HG02642 (cell line): ENCODE results near the gene CDC42EP1.
"Not testable (repeated sequence)": the region's sequence is repeated elsewhere in the genome, so short reads cannot be mapped to it uniquely, and the experiment has no call there.

Experiments
- ATAC-seq: cut with Tn5 transposase; IDR thresholded peaks from one replicate; pipeline ENCODE4 v1.9.1; 2021; ENCODE audit warnings: mild to moderate bottlenecking; ENCODE audit not compliant: unreplicated experiment, poor library complexity

The CDC42EP1 gene

DNA sequence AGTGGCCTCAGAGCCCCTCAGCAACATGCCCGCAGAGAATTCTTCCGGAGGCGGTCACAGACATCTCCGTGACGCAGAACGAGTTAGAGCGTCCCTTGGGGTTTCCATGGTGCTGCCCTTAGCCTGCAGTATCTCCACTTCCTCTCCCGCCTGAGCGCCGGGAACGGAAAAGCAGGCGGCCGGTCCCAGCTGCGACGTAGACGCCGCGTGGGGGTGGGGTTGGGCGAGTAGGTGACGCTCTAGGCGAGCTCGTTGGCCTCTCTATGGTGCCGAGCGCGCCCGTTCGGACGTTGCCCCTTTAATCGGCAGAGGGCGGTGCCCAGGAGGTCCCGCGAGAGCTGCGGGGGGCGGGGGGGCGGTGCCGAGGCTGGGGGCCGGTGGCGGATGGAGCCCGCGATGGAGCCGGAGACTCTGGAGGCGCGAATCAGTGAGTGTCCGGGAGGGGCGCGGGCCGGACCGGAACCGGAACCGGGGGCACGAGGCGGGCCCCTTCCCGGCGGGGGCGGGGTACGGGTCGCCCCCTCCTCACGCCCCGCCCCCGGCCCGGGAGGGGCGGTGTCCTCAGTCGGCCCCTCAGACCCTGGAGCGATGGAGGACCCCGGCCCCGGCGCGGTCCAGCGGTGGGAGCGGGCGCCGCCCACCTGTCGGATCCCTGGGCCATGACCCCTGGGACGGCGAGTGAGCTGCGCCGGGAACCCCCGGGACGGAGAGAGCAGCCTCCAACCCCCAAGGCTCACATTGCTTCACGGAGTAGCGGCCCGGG lies 48.4 kb downstream of the CDC42EP1 start, which contains the start of gene GGA1:
Gene GGA1 (plus strand): TSS at position 358 of the 763 bp plus-strand sequence. CDS start 27 bp downstream, at position 385.
- ATAC-seq = peak; percentile 87

- no peak for ATAC-seq
These were observed 49.2 kb downstream of the CDC42EP1 start for GRCh38 chr22:37609240-37610152.

DNA sequence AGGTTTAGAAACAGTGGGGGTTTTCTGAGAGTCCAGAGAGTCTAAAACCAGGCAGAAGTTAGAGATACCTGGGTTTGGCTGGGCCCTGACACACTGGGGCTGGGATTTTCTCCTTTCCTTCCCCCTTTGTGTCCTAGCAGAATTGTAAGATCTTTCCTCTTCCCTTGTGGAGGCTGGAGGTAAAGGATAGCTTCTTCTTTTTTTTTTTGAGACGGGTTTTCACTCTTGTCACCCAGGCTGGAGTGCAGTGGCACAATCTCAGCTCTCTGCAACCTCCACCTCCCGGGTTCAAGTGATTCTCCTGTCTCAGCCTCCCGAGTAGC lies 49.8 kb downstream of the CDC42EP1 start:
- not testable (repeated sequence) for ATAC-seq

DNA sequence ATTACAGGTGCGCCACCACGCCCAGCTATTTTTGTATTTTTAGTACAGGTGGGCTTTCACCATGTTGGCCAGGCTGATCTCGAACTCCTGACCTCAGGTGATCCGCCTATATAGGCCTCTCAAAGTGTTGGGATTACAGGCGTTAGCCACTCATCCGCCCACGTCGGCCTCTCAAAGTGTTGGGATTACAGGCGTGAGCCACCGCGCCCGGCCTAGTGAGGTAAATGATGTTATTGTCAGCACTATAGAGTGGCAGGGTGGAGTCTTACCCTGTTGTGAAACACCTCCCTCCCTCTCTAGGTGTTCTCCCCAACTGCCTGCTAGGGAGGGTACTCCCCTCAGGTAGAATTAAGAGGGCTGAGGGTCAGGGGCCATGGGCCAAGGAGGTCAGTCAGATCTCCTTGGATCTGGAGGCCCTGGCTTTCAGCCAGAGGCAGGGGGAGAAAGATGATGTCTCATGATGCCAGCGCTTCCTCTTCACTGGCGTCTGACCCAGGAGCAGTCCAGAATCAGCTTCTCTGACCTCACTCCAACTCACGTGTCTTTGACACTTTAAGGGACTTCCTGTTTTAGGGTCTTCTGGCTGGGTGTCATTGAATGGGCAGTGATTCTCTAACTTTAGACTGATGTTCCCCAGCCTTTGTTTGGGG lies 50.3 kb downstream of the CDC42EP1 start:
- ATAC-seq = no peak

DNA sequence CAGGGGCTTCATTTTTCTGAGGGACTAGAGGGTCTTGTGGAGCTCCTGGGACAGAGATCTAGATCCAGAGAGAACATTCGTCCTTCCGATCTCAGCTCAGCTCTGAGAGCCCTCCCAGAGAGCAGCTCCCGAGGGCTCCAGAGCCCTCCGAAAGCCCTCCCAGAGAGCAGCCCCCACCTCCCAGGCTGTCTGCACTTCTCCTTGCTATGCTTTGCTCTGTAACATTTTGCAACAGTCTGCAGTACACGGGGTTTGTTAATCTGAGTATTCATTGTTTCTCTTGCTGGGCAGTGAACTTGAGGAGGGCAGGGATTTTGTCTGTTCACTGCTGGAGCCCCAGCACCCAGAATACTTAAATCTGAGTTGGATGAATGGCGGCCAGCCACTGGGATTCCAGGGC lies 50.9 kb downstream of the CDC42EP1 start:
- no peak for ATAC-seq

DNA sequence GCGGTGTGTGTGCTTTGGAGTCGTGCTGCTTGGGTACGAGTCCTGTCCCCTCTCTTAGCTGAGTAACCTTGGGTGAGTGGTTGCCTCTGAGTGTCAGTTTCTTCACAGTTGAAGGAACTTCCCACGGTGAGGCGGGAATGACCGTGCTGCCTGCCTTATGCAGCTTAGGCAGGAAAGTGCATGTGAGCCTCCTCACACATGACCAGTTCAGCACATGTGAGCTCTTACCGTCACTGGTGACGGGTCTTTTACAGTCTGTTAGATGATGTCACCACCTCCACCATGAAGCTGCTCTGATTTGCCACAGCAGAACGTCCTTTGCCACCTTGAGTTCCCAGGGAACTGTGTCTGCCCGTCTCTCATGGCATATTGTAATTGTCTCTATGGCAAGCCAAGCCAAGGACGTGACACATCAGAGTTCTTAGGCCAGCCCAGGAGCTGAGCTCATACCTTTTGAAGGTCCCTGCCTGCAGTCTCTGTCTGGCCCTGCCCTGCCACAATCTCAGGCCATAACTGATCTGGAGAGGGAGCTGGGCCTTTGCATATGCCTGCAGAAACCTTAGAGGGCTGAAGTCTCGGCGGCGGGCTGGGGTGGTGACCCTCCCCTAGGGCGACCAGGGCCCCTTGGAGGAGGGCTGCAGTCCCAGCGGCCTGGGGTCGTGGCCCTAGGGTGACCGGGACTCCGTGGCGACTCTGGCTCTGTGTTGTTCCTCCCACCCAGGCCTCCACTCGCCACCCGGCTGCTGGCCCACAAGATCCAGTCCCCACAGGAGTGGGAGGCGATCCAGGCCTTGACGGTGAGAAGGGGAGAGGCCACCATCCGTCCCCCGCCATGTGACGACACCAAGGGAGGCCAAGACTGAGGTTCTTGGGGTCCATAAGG lies 56.2 kb downstream of the CDC42EP1 start:
- ATAC-seq = no peak

DNA sequence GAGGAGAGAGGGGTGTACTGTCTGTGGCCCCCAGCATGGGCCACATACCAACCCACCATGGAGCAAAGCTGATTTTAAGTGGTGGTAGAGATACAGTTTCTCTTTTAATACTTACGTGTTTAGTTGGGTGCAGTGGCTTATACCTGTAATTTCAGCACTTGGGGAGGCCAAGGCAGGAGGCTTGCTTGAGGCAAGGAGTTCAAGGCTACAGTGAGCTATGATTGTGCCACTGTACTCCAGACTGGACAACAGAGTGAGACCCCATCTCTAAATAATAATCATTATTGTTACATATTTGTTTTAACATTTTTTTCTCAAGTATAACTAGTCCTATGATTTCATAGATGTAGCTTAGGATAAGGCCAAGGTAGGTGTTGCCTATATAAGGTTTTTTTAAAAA lies 57.2 kb downstream of the CDC42EP1 start:
- no peak for ATAC-seq

- no peak for ATAC-seq
These were observed 57.9 kb downstream of the CDC42EP1 start for GRCh38 chr22:37618072-37618656.

- ATAC-seq = no peak
These were observed 58.4 kb downstream of the CDC42EP1 start for GRCh38 chr22:37618674-37619073.
